HT1080 (cell line): ENCODE results near the gene HJV. TPM values are rescaled to one million over a fixed set of nuclear protein-coding genes. Genes with fewer than 3 reads are reported as not detected.

ENCODE experiments used
- DNase-seq: peaks from one replicate; pipeline ENCODE4 v3.0.0-alpha.2; 2015; ENCODE audit warnings: low read depth
- small RNA-seq: library from RNA; depleted of rRNA; stranded (forward); fragments of <200 nt; gene quantifications from one replicate; pipeline ENCODE3, GENCODE V24; 2014
- total RNA-seq: library from RNA; depleted of rRNA; stranded (reverse); fragments of >200 nt; shearing (Covaris generic); gene quantifications from 2 replicates; pipeline ENCODE4 v1.2.3, GENCODE V29; 2014; rRNA removed

The HJV gene
- total RNA-seq, 1 experiment from 2014 or later: not detected

DNA sequence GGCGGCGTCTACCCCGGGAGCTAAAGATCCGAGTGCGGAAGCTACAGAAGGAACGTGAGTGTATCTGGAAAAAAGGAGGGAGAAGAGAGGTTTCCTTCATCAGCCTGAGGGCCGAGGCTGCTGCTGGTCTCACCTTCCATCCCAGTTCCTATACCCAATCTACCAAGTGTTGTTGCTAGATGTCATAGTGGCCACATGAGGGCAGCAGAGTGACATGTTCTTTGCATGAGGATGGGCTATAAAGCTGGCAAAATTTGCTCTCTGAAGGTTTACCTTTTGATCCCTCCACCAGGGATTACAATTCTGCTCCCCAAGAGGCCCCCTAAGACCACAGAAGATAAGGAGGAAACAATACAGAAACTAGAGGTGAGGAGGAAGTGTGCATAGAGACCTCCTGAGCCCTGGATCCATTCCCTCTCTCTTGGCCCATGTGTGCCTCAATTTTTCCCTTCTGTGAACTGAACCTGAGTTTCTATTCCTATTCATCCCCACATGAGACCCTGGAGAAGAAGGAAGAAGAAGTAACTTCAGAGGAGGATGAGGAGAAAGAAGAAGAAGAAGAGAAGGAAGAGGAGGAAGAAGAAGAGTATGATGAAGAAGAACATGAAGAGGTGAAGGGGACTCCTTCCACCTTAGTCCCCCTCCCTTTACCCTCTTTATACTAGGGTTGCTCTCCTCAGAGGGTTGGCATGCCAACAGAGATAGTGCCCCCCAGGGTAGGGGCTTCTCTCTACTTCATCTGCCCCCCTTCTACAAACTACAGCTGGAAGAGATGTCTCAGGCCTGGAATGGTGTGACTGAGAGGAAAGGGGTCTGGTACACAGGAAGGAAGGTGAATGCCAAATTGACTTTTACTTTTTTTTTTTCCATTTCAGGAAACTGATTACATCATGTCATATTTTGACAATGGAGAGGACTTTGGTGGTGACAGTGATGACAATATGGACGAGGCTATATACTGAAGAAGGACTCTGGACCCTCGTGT, 43.8 kb downstream of the HJV start:
- DNase-seq: peak; percentile 83

DNA sequence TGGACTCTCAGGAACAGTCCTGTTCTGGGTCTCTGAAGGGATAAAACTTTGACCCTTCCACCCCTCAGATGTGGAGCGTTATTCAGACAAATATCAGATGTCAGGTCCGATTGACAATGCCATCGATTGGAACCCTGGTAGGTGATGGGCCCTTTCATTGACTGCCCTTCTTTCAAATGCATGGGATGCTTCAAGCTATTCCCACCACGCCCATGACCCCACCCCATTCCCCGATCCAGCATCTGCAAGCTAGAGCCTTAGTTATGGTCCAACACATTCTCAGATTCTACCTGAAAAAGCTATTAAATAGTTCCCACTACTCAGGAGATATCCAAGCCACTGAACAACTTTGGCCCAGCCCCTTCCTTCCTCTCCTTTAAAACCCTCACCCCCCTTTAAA, 44.5 kb downstream of the HJV start:
- DNase-seq: no peak

DNA sequence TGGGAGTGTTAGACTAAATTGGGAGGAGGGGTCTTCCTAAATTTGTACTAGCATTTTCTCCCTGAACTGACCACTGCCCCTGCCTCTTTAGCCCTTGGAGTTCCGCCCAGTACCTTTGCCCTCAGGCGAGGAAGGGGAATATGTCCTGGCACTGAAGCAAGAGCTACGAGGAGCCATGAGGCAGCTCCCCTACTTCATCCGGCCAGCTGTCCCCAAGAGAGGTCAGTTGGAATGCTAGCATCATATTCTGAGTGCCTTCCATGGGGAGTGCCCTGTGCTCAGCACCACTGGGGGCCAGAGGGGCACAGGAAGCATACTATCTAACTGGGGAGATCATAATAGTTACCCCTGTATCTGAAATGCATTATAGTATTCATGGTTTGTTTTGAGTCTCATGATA, 46.3 kb downstream of the HJV start:
- DNase-seq: no peak

DNA sequence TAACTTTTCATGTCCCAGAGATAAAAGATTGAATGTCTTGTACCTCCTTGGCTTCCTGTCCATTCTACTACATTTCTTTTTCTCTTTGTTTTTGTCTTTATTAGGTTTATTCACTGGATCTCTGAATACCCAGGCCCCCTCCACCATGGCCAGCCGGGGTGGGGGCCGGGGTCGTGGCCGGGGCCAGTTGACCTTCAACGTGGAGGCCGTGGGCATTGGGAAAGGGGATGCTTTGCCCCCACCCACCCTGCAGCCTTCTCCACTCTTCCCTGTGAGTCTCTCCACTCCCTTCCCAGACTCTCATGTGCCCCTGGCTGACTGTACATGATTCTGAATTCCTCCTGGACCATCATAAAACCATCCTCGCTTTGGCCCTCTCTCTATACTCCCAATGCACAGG, 46.8 kb downstream of the HJV start:
- no peak for DNase-seq

DNA sequence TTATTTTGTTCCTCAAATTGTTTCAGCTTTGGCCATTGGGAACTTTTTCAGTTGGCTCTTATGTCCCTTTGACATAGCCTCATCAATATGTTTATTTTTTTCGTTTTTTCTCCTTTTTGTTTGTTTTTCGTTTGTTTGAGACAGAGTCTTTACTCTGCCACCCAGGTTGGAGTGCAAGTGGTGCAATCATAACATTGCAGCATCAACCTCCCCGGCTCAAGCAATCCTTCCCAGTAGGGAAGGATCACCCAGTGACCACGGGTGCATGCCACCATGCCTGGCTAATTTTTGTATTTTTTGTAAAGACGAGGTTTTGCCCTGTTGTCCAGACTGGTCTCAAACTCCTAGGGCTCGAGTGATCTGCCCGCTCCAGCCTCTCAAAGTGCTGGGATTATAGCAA, 49.0 kb downstream of the HJV start:
- DNase-seq: no peak

Small RNAs within 50 kb of the gene (small RNA-seq; reads per million reads assigned to genes)
- gene RNVU1-6: 0.41 reads per million, percentile 46 among the genes with 10 or more reads in this experiment

Other genes starting within 250 kb of the HJV start
- 7.5 and 9.3 TPM in 2 replicates for gene RNF115, start 197.6 kb downstream of the HJV start, total RNA-seq
- gene POLR3C, start 197.5 kb downstream of the HJV start, total RNA-seq: 51.1 and 56.4 TPM in 2 replicates
- 5.8 and 7.2 TPM in 2 replicates for gene NUDT17, start 176.1 kb downstream of the HJV start, total RNA-seq
- gene PIAS3, start 162.7 kb downstream of the HJV start, total RNA-seq: 11.7 and 19.8 TPM in 2 replicates
- gene ANKRD35, start 135.9 kb downstream of the HJV start, total RNA-seq: 0.08 TPM in 1 of 2 replicates, not detected in the other
- gene ITGA10, start 111.7 kb downstream of the HJV start, total RNA-seq: 9.1 and 9.4 TPM in 2 replicates
- 17.8 and 21.8 TPM in 2 replicates for gene PEX11B, start 103.0 kb downstream of the HJV start, total RNA-seq
- gene RBM8A, start 94.3 kb downstream of the HJV start, total RNA-seq: 174 and 199 TPM in 2 replicates
- gene LIX1L, start 63.7 kb downstream of the HJV start, total RNA-seq: 16.3 and 24.7 TPM in 2 replicates
- 0.94 and 1.1 TPM in 2 replicates for gene ANKRD34A, start 57.2 kb downstream of the HJV start, total RNA-seq
- 6.6 and 8.3 TPM in 2 replicates for gene POLR3GL, start 57.0 kb downstream of the HJV start, total RNA-seq
- 10.4 and 11.9 TPM in 2 replicates for gene TXNIP, start 25.2 kb downstream of the HJV start, total RNA-seq
- gene NBPF10, start 123.1 kb upstream of the HJV start, total RNA-seq: 0.96 and 1.2 TPM in 2 replicates
- gene NOTCH2NLA, start 207.3 kb upstream of the HJV start, total RNA-seq: 26.3 and 31.4 TPM in 2 replicates